Activated CD8-positive, alpha-beta memory T cell treated with anti-CD3 and anti-CD28 coated beads, Interleukin-2, amount 10 ng/mL, durations not matched to agents 7 days and 5 days (primary cell): ENCODE measurements around the gene SEMA5A. TPM values are rescaled to one million over a fixed set of nuclear protein-coding genes. Genes with fewer than 3 reads are reported as not detected.

Source experiments
- ATAC-seq: fragments of 150-1000 bp; cut with Tn5 transposase; one replicate; pipeline ENCODE4 v1.10.0; 2021; ENCODE audit warnings: moderate library complexity
- CTCF ChIA-PET: fragments of 350-600 bp; sonication (Branson Sonifier 250); formaldehyde crosslinking; loops from one replicate; lab custom pipeline; 2021; ENCODE audit warnings: antibody characterized with exemption; lab: Charles Lee
- DNase-seq: peaks from one replicate; pipeline ENCODE4 v3.0.0-alpha.2; 2020
- H3K27ac Mint-ChIP-seq: one replicate; pipeline ENCODE4 v1.8.0; 2021; ENCODE audit warnings: mild to moderate bottlenecking, mixed read lengths
- H3K27me3 Mint-ChIP-seq: one replicate; pipeline ENCODE4 v1.8.0; 2021; ENCODE audit warnings: mixed read lengths
- H3K36me3 Mint-ChIP-seq: one replicate; pipeline ENCODE4 v1.8.0; 2021; ENCODE audit warnings: mild to moderate bottlenecking, mixed read lengths
- H3K4me1 Mint-ChIP-seq: one replicate; pipeline ENCODE4 v1.8.0; 2021; ENCODE audit warnings: mixed read lengths
- H3K4me3 Mint-ChIP-seq: one replicate; pipeline ENCODE4 v1.8.0; 2021; ENCODE audit warnings: mild to moderate bottlenecking, moderate library complexity, mixed read lengths
- H3K9me3 Mint-ChIP-seq: one replicate; pipeline ENCODE4 v1.8.0; 2022; ENCODE audit warnings: low read depth, mixed read lengths
- total RNA-seq, 2 experiments: library from RNA; stranded (reverse); gene quantifications; one replicate each; pipeline ENCODE4 v1.2.3, GENCODE V29; 2021

Gene SEMA5A
- total RNA-seq, 2 experiments from 2014 or later = 0.02 TPM; not detected in 1

DNA sequence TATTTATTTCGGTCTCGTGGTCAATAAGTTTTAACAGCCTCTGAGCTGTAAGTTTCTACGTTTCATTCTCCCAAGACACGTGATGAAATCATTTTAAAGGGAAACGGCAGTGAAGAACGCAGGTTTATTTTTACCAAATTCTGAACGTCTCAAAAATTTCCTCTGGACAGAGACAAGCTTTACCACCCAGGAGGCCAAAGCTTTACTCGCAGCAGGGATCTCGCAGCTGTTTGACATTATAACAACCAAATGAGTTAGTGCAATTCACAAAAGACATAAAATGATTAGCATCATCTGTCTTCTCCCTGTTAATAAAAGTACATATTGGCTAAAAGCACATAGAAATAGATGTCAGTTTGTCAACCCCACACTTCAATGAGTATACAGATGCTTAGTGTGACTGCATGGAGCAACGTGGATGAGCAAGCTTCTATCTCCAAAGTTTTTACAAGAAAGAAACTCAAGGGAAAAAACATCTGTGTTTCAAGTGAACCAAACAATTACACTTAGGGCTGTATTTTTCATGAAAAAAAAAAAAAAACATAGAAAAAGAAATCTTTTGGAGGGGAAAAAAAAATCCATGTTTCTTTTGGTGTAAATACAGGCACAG is 2.5 kb downstream of the SEMA5A start:
- DNase-seq (no peak), ATAC-seq (no peak)
- no peak overlapping the region for H3K27ac Mint-ChIP-seq
- H3K9me3 Mint-ChIP-seq = no peaks in the 10 kb centered on the region
- H3K27me3 Mint-ChIP-seq = peaks cover 26% of the 10 kb centered on the region
- H3K4me3 Mint-ChIP-seq = no peak overlapping the region
- no peaks in the 10 kb centered on the region for H3K36me3 Mint-ChIP-seq
- no peaks in the 10 kb centered on the region for H3K4me1 Mint-ChIP-seq
- CTCF ChIA-PET = no interaction called here

DNA sequence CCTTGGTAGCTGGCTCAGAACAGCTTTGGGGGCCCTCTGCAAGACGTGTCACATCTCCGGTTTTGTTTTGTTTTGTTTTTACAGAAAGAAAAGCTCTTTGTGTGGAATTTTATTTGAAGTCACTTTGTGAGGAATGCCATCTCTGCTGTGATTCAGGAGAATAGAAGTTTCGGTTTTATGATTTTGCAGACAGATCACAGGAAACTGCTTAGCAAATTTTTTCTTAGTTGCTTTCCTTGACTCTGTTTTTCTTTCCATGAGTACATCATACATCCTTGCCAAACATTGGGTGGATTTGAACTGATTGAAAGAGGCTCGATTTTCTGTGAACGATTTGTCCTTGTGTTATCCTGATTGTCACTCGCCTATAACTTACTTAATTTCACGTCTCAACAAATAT is 5.1 kb downstream of the SEMA5A start:
- Mint-ChIP-seq H3K36me3 (no peaks in the 10 kb centered on the region), H3K9me3 (no peaks in the 10 kb centered on the region), H3K27me3 (peaks cover 15% of the 10 kb centered on the region), H3K27ac (no peak overlapping the region), H3K4me1 (no peaks in the 10 kb centered on the region), H3K4me3 (no peak overlapping the region)
- no peak for ATAC-seq
- no peak for DNase-seq
- CTCF ChIA-PET = no interaction called here

DNA sequence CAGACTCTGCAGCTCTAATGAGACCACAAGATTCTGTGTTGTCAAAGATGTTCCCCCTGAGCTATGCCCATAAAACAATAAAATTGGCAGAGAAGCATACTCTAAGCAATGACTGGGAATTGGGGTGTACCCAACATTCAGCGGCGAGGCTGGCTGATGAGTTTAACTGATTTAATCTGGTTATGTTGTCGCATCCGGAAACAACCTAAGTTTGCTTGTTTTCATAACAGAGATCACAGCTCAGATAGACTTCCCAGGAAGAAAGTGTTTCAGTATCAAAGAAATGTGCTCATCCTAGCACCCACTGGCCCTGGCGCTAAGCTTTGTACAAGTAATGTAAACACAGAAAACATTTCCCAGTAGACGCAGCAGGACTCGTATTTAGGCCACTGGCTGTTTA is 7.4 kb downstream of the SEMA5A start:
- Mint-ChIP-seq H3K9me3 (no peaks in the 10 kb centered on the region), H3K27ac (no peak overlapping the region), H3K4me3 (no peak overlapping the region), H3K36me3 (no peaks in the 10 kb centered on the region), H3K27me3 (peaks cover 2% of the 10 kb centered on the region), H3K4me1 (no peaks in the 10 kb centered on the region)
- CTCF ChIA-PET = no interaction called here
- ATAC-seq (no peak), DNase-seq (no peak)

DNA sequence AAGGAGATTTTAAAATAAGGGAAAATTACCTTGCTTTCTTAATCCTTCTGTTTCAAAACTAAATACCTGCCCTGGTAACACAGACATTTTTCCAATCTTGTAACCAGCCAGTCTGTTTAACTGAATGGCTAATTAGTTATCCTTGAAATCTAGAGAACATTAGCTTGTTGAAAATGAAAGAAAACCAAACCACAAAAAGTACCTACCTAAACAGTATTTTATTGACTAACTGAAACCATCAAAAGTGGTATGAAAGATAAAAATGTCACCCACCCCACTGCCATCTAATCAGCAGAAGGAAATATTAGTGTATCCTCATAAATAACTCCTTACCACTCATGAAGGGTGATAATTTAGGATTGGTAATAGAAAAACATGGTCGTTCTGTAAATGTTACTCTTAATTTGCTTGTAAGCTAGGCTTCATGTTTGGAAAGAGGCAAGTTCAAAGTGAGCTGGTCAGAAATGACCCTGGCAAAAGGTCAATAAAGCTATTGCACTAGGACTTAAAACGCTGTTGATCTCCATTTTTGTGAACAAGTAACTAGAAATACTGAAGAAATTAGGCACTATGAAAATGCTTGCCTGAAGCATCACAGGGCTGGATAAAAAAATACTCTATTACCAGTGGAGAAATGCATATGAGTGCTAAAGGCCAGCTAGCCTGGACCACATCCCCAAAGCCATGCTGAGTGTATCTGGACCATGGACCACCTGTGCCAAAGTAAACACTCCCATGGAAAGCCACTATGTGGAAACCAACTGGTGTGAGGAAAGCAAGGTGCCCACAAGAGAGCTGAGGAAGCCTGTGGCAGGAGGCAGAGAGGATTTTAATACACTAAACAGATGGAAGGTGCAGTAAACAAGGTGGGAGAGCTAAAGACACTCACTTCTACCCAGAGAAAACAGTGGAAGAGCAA is 8.4 kb downstream of the SEMA5A start:
- CTCF ChIA-PET = no interaction called here
- Mint-ChIP-seq H3K36me3 (no peaks in the 10 kb centered on the region), H3K27me3 (no peaks in the 10 kb centered on the region), H3K27ac (no peak overlapping the region), H3K4me3 (no peak overlapping the region), H3K9me3 (no peaks in the 10 kb centered on the region), H3K4me1 (no peaks in the 10 kb centered on the region)
- no peak for ATAC-seq
- DNase-seq = no peak

DNA sequence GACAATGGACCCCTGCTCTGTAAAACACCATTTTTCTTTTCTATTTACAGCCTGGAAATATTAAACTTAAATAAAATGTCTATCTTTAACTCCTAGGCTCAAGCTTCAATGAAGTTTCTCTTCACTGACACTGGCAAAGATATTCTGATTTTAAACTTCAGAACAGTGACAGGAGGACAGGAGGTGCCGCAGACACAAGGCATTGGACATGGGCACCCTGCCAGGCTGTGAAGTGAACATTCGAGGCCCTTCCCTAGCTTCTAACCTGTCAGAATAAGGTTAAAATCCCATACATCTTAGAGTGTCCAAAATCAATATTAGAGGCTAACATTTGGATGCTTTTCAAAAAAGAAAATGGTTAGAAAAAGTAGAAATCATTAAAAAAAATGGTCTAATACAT is 9.2 kb downstream of the SEMA5A start:
- Mint-ChIP-seq H3K4me1 (no peaks in the 10 kb centered on the region), H3K27ac (no peak overlapping the region), H3K27me3 (no peaks in the 10 kb centered on the region), H3K36me3 (no peaks in the 10 kb centered on the region), H3K4me3 (no peak overlapping the region), H3K9me3 (no peaks in the 10 kb centered on the region)
- no peak for ATAC-seq
- DNase-seq = no peak
- CTCF ChIA-PET = no interaction called here

DNA sequence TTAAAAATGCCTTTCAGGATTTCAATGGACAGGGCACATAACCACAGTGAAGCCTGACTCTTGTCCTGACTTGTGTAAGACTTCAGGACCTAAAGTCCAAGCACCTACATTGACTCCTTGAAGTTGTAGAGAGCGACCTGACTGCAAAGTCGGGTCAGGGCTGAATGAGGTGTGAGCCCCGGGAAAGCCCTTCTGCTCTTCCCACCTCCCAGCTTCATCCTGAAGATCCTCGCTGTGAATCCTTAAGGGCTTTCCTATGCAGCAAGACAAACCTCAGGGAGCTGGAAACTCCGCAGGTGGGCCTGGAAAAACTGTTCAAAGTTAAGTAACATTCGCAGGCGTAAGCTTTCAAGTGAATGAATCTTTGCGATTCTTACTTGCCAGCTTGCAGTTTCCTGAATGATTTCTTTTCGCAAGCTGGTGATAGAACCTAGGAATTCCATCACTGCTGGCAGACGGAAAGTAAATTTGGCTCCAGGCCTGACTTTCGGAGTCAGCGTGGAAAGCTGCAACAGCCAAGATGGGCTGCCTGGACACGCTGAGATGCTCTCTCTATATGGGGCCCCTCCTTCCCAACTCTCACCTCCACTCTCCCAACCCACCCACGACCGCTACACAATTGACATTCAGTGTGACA is 10.9 kb downstream of the SEMA5A start:
- ATAC-seq (no peak), DNase-seq (no peak)
- Mint-ChIP-seq H3K4me1 (no peaks in the 10 kb centered on the region), H3K27me3 (no peaks in the 10 kb centered on the region), H3K4me3 (no peak overlapping the region), H3K9me3 (no peaks in the 10 kb centered on the region), H3K27ac (no peak overlapping the region), H3K36me3 (no peaks in the 10 kb centered on the region)
- CTCF ChIA-PET = no interaction called here

DNA sequence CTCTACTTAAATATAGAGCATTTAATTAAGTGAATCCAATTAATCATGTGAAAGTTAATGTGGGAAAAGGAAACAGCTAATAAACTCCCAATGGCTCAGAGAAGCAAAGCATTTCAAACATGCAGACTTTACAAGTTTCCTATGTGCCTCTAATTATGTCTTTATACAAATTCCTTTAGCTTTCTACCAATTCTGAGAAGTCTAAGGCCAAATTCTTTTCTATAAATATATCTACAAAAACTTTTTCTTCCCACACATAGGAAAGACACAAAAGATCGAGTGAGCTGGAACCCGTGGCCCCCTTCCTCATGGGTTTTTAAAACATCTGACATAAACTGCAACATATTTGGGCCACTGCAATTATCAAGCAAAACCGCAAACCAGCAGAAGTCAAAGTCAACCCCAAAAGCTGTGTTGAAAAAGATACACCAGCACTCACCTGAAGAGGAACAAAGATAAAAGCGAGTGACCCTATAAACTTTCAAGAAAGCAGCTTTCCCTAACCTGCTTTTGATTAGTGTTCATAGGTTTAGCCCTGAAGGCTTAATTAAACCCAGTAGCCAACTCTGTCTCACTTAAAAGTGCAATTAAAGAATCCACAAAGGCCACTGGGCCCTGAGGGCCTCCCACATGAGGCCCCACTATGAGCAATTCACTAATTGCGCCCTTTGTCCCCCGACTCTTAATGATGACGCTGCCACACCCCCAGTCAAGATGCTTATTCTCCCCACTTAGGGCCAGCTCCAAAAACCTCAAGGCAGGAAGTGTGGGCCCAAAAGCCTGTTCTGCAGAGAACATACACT is 12.1 kb downstream of the SEMA5A start:
- Mint-ChIP-seq H3K27ac (no peak overlapping the region), H3K36me3 (no peaks in the 10 kb centered on the region), H3K4me1 (no peaks in the 10 kb centered on the region), H3K9me3 (no peaks in the 10 kb centered on the region), H3K4me3 (no peak overlapping the region), H3K27me3 (no peaks in the 10 kb centered on the region)
- no peak for ATAC-seq
- CTCF ChIA-PET = no interaction called here
- DNase-seq = no peak

DNA sequence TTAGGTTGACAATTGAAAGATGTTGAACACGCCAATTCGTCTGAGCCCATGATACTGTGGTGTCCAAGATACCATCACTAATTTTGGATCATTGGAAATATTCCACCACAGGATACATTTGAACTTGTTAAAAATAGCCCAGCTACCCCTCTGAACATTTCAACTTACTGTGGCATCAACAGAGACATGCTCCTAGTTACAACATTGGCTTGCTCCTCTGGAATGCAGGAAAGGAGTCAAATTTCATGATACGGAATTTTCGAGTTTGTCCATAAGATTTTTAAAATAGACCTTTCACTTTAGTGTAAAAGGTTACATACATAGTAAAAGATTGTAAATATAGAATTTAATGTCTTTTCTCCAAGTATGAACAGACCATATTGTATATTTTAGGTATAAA is 12.8 kb downstream of the SEMA5A start:
- no peaks in the 10 kb centered on the region for H3K36me3 Mint-ChIP-seq
- H3K27me3 Mint-ChIP-seq = no peaks in the 10 kb centered on the region
- no peaks in the 10 kb centered on the region for H3K4me1 Mint-ChIP-seq
- DNase-seq (no peak), ATAC-seq (no peak)
- no peak overlapping the region for H3K4me3 Mint-ChIP-seq
- H3K27ac Mint-ChIP-seq = no peak overlapping the region
- H3K9me3 Mint-ChIP-seq = no peaks in the 10 kb centered on the region
- CTCF ChIA-PET = no interaction called here

DNA sequence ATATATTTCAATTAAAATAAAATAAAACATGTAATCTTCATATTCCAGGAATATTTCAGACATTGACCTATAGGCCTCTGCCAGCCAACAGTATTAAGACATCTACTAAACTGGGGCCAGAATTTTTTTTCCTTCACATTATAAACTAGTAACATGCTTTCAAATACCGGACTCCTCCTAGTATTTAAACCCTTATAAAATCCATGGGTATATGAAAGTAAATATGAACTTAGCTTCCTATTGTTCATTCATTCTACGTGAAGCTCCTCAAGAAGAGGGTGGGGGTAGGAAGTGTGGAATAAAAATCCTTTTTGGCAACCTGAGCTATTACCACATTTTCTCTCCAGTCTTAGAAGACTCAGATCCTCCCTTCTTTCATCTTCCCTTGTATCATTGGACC is 16.4 kb downstream of the SEMA5A start:
- DNase-seq (no peak), ATAC-seq (no peak)
- Mint-ChIP-seq H3K4me3 (no peak overlapping the region), H3K4me1 (no peaks in the 10 kb centered on the region), H3K9me3 (no peaks in the 10 kb centered on the region), H3K36me3 (no peaks in the 10 kb centered on the region), H3K27me3 (no peaks in the 10 kb centered on the region), H3K27ac (no peak overlapping the region)
- CTCF ChIA-PET = no interaction called here

DNA sequence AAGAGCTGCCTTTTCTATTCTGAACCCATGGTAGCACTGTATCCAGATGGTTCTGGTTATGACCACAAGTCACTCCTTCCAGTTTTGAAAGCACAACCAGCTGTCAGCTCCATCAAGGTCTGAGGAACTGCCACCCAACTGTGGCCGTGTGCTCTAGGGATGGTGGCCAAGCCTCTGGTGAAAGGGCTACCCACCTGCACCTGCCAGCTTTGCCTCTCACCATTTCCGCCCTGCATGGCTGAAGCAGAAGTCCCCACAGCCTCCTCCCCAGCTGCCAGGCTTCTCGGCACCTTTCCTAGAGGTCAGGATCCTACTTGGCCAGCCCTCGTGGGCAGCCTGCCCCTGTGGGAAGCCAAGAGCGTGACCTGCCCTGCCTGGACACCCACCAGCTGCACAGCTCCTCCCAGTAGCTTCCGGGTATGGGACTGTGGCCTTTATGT is 16.8 kb downstream of the SEMA5A start:
- Mint-ChIP-seq H3K36me3 (no peaks in the 10 kb centered on the region), H3K4me3 (no peak overlapping the region), H3K9me3 (no peaks in the 10 kb centered on the region), H3K4me1 (no peaks in the 10 kb centered on the region), H3K27me3 (no peaks in the 10 kb centered on the region), H3K27ac (no peak overlapping the region)
- CTCF ChIA-PET = no interaction called here
- ATAC-seq (no peak), DNase-seq (no peak)

DNA sequence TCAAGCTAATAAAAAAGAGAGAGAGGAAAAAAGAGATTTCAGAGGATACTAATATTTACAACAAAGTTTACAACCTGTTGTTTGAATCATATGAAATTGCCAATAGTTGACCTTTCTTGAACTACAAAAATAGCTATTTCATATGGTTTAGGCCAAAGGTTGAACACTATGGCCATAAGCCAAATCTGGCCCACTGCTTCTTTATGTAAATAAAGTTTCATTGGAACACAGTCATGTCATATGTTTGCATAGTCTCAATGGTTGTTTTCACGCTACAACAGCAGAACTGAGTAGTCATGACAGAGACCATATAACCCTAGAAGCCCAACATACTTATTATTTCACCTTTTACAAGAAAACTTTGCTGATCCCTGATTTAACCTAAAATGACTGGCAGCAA is 20.9 kb downstream of the SEMA5A start:
- Mint-ChIP-seq H3K9me3 (peaks cover 3% of the 10 kb centered on the region), H3K27me3 (no peaks in the 10 kb centered on the region), H3K4me3 (no peak overlapping the region), H3K36me3 (no peaks in the 10 kb centered on the region), H3K4me1 (no peaks in the 10 kb centered on the region), H3K27ac (no peak overlapping the region)
- CTCF ChIA-PET = no interaction called here
- DNase-seq = no peak
- no peak for ATAC-seq

DNA sequence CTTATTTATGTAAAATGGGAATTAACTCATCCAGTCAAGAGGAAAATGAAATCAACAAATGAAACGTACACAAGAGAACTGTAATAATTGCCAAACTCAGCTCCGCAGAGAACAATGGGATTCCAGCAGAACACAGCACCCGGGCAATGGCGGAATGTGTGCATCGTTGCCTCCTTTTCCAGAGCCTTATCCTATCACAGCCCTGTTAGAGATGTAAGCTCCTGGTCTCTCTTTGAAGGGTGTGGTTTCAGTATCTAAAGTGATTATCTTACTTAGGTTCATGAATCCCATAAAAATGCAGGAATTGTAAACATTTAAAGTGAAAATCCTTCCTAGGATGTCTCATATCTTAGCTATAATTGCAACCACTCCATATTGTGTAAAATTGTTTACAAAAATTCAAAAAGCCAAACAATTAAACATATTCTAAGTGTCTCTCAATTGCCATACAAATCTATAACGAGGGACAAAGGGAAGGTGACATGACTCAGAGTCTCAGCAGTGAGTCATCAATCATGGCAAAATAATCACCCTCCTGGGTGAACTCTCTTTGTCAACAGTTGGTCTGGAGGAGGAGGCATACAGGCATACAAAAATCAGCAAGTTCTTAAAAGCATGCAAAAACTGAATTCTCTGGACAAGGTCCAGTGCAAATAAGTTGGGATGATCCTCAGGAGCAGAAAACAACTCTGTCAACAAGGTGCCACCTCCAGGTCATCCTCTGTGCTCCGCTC is 22.6 kb downstream of the SEMA5A start:
- Mint-ChIP-seq H3K27me3 (no peaks in the 10 kb centered on the region), H3K27ac (no peak overlapping the region), H3K4me3 (no peak overlapping the region), H3K4me1 (no peaks in the 10 kb centered on the region), H3K36me3 (no peaks in the 10 kb centered on the region), H3K9me3 (peaks cover 3% of the 10 kb centered on the region)
- CTCF ChIA-PET = no interaction called here
- DNase-seq (no peak), ATAC-seq (no peak)

DNA sequence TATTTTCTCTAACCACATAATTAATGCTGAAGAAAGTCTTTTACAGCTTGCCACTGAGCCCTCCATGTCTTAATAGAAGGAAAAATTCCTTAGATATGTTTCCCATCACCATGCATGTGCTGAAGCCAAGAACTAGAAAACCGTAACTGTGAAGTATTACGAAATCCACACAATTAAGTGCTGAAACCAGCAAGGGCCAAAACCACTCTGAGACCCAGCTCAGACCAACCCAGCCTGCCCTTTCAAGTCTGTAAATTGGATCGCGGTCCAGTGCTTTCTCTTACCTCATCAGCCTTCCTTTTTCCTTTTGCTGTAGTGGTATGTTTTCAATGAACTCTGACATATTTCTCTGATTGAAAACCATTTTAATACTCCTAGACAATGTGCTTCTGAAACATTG is 26.3 kb downstream of the SEMA5A start:
- no peak overlapping the region for H3K27ac Mint-ChIP-seq
- DNase-seq (no peak), ATAC-seq (no peak)
- H3K9me3 Mint-ChIP-seq = peaks cover 3% of the 10 kb centered on the region
- no peak overlapping the region for H3K4me3 Mint-ChIP-seq
- no peaks in the 10 kb centered on the region for H3K36me3 Mint-ChIP-seq
- H3K27me3 Mint-ChIP-seq = no peaks in the 10 kb centered on the region
- CTCF ChIA-PET = no interaction called here
- no peaks in the 10 kb centered on the region for H3K4me1 Mint-ChIP-seq
